Rectal smooth muscle tissue (tissue), 1 donor: ENCODE data around the gene PLA2G4E.

Source experiments
- H3K27ac ChIP-seq: one replicate; pipeline ENCODE4 v1.7.0; 2013; ENCODE audit warnings: low read depth, low read length, inconsistent platforms
- H3K27me3 ChIP-seq: one replicate; pipeline ENCODE4 v1.7.0; 2013; ENCODE audit warnings: low read length; ENCODE audit not compliant: control insufficient read depth, insufficient read depth
- H3K36me3 ChIP-seq: one replicate; pipeline ENCODE4 v1.7.0; 2013; ENCODE audit warnings: low read length; ENCODE audit not compliant: control insufficient read depth, insufficient read depth
- H3K4me1 ChIP-seq: one replicate; pipeline ENCODE4 v1.7.0; 2013; ENCODE audit warnings: low read length; ENCODE audit not compliant: control insufficient read depth, insufficient read depth
- H3K4me3 ChIP-seq: one replicate; pipeline ENCODE4 v1.7.0; 2013; ENCODE audit warnings: low read length
- H3K9ac ChIP-seq: one replicate; pipeline ENCODE4 v1.7.0; 2013; ENCODE audit warnings: low read length

PLA2G4E gene

DNA sequence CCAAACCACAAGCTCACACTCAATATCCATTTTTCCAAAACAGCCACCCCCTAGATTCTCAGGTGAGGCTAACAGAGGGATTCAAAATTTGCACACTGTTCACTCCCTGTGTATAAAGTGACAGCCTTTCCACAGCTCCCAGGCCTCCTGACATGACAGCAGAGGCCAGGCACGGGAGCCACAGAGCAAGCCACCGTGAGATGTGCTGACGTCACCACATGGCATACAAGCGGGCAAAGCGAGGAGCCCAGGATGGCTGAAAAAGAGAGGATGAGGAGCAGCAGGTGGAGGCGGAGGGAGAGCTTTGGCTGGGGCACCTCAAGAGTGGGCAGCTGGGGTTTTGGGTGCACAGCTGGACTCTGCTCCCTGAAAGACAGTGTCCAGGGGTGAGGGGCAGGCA is 75.6 kb downstream of the PLA2G4E start:
- Histone ChIP-seq H3K27me3 (no peaks in the 10 kb centered on the region), H3K36me3 (no peaks in the 10 kb centered on the region), H3K9ac (no peak overlapping the region), H3K27ac (no peak overlapping the region), H3K4me1 (peaks cover 11% of the 10 kb centered on the region), H3K4me3 (no peak overlapping the region)

DNA sequence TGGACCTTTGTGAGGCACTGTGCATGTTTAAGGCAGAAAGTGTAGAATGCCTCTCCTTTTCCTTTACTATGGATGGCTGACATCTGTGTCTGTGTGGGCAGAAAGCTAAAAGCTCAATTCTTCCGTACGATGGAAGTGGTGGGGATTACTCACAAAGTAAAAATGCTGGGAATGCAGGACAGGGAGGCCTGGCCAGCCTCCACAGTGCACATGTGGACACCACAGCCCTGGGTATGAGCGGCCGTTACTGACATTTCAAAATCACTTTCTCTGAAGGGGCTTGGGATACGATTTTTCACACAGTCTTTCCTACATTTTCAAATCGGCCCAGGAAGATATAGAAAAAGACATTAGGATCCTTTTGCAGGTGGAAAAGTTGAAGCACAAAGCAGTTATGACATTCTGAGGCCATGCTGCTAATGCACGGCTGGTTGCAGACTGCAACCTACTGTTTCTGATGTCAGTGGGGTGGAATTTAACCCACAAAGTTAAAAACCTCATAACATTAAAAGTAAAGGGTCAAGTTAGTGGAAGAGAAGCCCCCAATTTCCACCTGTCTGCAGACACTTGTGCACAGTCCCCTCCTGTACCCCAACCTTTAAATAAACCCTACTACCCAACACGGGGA is 76.4 kb downstream of the PLA2G4E start:
- no peaks in the 10 kb centered on the region for H3K36me3 ChIP-seq
- H3K4me1 ChIP-seq: peaks cover 11% of the 10 kb centered on the region
- no peak overlapping the region for H3K9ac ChIP-seq
- no peaks in the 10 kb centered on the region for H3K27me3 ChIP-seq
- H3K4me3 ChIP-seq: no peak overlapping the region
- H3K27ac ChIP-seq: peak overlapping the region; percentile 27

DNA sequence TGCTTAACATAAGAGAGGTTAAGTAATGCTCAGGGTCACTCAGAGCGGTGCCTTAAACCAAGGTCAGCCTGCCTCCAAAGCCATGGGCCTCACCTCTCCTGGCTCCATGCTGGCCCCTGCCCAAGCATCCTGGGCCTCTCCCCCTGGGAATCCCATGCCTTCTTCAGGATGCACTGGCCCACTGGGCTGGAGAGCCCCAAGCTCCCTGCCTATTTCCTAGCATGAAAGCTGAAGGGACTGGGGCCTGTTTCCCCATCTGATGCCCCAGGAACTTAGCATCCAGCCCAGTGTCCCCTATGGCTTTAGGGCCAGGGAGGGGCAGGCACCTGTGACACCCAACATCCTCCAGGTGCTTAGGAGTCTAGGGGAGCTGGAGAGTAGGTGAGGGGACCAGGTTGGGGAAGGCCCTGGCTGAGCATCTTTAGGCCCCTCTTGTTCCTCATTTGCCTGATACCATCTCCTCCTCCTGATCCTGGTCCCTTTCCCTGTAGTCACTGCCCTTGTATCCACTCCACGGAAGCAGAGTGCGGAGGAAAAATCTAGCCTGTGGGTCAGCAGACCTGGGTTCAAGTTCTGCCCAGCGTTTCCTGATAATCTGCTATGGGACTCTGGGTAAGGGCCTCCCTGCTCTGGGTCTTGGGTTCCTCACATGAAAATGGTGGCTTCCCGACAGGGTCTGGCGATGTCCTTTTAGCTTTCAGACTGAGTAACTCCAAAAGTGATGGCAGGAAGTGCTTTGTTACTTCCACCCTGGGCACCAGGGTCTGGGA is 77.1 kb downstream of the PLA2G4E start:
- no peak overlapping the region for H3K4me3 ChIP-seq
- no peak overlapping the region for H3K9ac ChIP-seq
- peaks cover 11% of the 10 kb centered on the region for H3K4me1 ChIP-seq
- peak overlapping the region; percentile 27 for H3K27ac ChIP-seq
- H3K36me3 ChIP-seq: no peaks in the 10 kb centered on the region
- no peaks in the 10 kb centered on the region for H3K27me3 ChIP-seq

DNA sequence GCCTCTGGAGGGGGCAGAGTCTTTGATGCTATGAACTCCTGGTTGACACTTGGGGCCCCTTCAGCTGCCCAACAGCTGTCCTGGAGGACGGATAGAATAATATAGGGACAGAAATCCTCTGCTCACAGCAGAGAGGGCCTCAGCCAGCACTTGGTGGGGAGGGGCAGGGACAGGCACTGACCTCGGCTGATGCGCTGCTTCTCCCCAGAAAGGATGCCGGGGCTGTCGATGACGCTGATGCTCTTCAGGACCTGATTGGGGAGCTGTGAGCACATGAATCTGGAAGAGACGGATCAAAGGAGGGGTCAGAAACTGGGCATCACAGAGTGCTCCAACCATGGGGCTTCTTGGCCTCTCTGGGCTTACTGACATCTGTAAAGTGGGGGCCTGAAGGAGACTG is 78.0 kb downstream of the PLA2G4E start:
- H3K27ac ChIP-seq: no peak overlapping the region
- no peak overlapping the region for H3K9ac ChIP-seq

DNA sequence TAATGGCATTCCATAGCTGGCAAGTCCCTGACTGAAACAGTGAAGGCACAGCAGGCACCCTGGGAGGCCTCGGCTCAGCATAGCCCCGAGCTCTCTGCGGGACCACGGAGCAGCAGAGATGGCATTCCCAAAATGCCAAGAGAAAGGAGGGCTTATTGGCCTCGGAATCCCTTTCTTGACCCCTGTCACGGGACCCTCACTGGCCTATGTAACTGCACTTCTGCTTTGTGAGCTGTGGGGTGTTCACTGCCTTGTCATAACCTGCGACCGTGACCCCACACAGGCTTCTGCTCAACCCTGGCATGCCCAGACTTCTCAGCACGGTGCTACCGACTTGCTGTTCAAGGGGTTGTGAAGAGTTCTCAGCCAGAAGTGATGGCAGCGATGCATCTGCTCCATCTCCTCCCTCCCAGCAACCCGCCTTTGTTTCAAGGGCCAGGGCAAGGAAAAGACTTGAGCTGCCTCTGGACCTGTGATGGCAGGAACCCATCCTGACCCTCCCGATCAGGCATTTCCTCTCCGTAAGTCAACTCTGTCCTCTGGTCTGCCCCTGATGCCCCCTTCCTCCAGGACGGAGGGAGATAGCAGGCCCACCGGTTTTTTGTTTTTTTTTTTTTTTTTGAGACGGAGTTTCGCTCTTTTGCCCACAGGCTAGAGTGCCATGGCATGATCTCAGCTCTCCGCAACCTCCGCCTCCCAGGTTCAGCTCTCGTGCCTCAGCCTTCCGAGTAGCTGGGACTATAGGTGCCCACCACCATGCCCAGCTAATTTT is 79.0 kb downstream of the PLA2G4E start:
- Histone ChIP-seq H3K27ac (no peak overlapping the region), H3K36me3 (no peaks in the 10 kb centered on the region), H3K9ac (no peak overlapping the region), H3K27me3 (no peaks in the 10 kb centered on the region), H3K4me3 (no peak overlapping the region), H3K4me1 (peaks cover 11% of the 10 kb centered on the region)

More for the DNA sequence above, 78.0 kb downstream of the PLA2G4E start:
- Histone ChIP-seq H3K4me3 (no peak overlapping the region), H3K4me1 (peaks cover 11% of the 10 kb centered on the region), H3K27me3 (no peaks in the 10 kb centered on the region), H3K36me3 (no peaks in the 10 kb centered on the region)

DNA sequence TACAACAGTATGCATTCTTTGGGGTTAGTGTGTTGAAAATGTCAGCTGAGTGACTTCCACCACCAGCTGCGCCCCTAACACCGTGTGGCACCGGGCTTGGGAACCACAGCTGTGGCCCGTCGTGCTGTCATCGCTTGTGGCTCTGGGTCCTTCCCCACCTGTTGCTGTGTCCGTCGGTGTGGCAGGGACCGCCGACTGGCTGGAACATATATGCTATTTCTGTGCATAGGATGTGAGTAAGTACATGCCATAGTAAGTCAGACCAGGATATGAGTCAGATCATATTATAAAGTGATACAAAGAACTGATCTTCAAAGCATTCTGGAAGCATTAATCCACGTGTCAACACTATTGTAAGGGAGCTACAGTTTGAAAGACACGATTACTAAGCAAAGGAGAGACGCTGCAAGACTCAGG is 80.4 kb downstream of the PLA2G4E start:
- Histone ChIP-seq H3K27me3 (no peaks in the 10 kb centered on the region), H3K27ac (no peak overlapping the region), H3K4me1 (peaks cover 11% of the 10 kb centered on the region), H3K9ac (no peak overlapping the region), H3K36me3 (no peaks in the 10 kb centered on the region), H3K4me3 (no peak overlapping the region)

DNA sequence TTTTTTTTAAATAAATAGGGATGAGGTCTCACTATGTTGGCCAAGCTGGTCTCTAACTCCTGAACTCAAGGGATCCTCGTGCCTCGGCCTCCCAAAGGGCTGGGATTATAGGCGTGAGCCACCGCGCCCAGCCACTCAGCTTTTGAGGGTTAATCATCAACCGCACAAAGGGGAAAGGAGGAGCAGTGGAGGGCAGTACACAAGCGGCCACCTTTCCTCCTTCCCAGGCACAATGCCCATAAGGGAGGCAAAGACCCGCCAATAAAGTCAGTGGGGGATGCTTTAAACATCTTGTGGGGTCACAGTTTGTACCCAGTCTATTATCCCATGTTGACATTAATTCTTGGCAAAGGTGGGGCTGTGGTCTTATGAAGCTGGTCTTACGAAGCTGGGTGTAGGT is 80.9 kb downstream of the PLA2G4E start:
- H3K36me3 ChIP-seq: no peaks in the 10 kb centered on the region
- H3K9ac ChIP-seq: no peak overlapping the region
- H3K4me1 ChIP-seq: peaks cover 11% of the 10 kb centered on the region
- H3K27me3 ChIP-seq: no peaks in the 10 kb centered on the region
- no peak overlapping the region for H3K27ac ChIP-seq
- no peak overlapping the region for H3K4me3 ChIP-seq

DNA sequence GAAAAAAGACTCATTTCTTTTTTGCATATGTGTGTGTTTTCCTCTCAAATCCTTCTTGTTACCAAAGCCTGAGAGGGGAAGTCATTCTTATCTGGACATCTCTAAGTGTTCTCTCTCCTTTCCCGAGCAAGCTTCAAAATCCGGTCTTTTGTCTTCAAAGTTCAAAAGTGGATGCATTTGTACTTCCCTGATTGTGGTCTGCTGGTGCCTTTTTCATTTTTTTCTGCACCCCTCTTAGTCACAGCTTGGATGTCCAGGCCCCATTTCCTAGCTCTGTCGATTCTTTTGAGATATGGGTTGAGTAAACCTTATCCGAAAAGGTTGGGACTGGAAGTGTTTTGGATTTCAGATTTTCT is 83.3 kb downstream of the PLA2G4E start:
- Histone ChIP-seq H3K27ac (no peak overlapping the region), H3K9ac (no peak overlapping the region), H3K36me3 (no peaks in the 10 kb centered on the region), H3K4me1 (no peaks in the 10 kb centered on the region), H3K4me3 (no peak overlapping the region), H3K27me3 (no peaks in the 10 kb centered on the region)

DNA sequence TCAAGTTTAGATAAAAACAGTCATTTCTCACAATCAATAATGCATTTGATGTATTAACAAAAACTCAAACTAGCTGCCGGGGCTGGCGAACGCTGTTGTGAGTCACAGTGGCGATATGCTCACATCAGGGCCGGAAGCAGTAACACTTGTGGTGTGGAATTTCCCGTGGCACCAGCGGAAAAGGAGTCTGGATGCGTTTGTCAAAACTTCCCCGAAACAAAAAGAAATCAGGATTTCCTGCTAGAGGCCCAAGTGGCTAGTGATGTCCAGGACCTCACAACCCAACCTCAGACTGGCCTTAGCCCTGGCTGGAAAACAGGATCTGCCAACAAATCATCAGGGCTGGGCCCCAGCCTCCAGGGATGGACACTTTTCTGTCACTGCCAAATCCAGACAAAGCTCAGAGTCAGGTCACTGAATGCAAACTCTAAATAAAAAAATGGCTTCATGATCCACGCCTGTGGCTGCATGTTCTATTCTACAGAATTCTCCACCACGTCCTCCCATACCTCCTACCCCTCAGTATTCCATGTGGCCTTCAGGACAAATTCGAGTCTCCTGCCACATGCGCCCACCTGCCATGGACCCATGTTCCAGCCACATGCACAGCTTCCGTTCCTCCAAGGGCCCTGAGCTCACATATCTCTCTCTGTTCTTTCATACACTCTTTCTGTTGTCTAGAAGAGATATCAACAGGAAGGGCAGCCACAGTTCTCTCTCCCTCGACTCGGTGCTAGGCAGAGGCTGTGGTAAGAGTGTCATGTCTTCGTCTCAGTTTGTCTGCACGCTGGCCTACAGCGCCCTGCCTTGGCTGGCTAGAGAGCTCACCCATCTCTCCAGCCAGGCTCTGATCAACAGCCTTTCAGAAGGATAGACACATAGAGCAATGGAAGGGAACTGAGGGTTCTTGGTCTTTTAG is 83.9 kb downstream of the PLA2G4E start:
- Histone ChIP-seq H3K36me3 (no peaks in the 10 kb centered on the region), H3K4me1 (no peaks in the 10 kb centered on the region), H3K4me3 (no peak overlapping the region), H3K27ac (peak overlapping the region; percentile 38), H3K9ac (no peak overlapping the region), H3K27me3 (no peaks in the 10 kb centered on the region)

DNA sequence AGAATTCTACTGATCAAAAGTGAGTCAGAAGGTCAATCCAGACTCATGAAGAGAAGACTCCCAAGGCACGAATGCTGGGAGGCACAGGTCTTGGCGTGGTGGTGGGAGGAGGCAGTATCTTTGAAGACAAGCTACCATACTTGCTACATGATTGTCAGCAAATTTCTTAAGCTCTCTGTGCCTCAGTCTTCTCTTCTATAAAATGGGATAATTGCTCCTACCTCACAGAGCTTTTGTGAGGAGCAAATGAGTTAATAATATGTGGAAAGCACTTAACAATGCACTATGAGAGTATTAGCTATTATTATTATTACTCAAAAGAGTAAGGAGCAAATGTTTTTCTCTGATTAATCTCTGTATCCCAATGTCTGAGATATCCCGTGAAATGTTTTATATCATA is 84.7 kb downstream of the PLA2G4E start:
- H3K27me3 ChIP-seq: no peaks in the 10 kb centered on the region
- H3K9ac ChIP-seq: no peak overlapping the region
- peak overlapping the region; percentile 32 for H3K27ac ChIP-seq

DNA sequence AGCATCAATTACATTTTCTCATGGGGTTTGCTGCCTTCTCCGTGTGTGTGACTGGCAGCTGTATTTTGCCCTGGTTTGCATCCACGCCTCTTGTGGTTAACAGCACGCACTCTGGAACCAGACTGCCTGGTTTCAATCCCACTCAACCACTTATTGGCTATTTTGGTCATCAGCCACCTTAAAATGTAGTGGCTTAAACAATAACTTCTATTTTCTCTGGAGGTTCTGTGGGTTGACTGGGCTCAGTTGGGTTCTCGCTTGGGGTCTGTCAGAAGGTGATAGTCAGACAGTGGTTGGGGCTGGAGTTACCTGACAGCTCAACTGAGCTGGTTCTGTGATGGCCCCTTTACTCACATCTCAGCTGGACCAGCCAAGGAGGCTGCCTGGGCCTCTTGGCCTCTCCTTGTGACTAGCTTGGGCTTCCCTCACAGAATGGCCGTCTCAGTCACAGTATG is 85.2 kb downstream of the PLA2G4E start:
- H3K27me3 ChIP-seq: no peaks in the 10 kb centered on the region
- H3K4me3 ChIP-seq: no peak overlapping the region
- H3K27ac ChIP-seq: peak overlapping the region; percentile 32
- no peak overlapping the region for H3K9ac ChIP-seq
- H3K4me1 ChIP-seq: no peaks in the 10 kb centered on the region
- H3K36me3 ChIP-seq: no peaks in the 10 kb centered on the region

More for the DNA sequence above, 84.7 kb downstream of the PLA2G4E start:
- Histone ChIP-seq H3K4me3 (no peak overlapping the region), H3K4me1 (no peaks in the 10 kb centered on the region), H3K36me3 (no peaks in the 10 kb centered on the region)

DNA sequence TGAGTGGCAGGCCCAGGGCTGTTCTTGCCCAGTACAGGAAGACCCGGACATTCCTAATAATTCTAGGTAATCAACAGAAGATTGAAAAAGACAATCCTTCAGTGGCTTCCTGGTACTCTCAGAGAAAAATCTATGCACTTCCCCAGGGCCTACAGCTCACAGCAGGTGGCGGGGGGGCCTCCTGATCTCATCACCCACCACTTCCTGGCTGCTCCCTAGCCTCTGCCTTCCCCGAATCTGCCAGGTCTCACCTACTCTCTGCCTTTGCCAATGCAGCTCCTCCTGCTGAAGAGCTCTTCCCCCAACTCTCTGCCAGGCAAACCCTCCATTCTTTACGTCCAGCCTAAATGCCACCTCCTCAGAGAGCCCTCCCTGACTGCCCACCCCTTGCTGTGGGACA is 86.0 kb downstream of the PLA2G4E start:
- H3K27ac ChIP-seq: no peak overlapping the region
- H3K9ac ChIP-seq: no peak overlapping the region
- H3K4me1 ChIP-seq: peaks cover 3% of the 10 kb centered on the region
- no peaks in the 10 kb centered on the region for H3K36me3 ChIP-seq
- no peaks in the 10 kb centered on the region for H3K27me3 ChIP-seq
- H3K4me3 ChIP-seq: no peak overlapping the region
